Cardiac muscle cell (in vitro differentiated cells and primary cell): ENCODE measurements around the gene FGFR2. TPM values are rescaled to one million over a fixed set of nuclear protein-coding genes. Genes with fewer than 3 reads are reported as not detected.
A peak's percentile ranks its signal among the peaks of the same experiment; 100 is the strongest.

ENCODE experiments used
- DNase-seq, 2 donors: peaks; one replicate each; pipeline versions ENCODE4 v3.0.0 to v3.0.0-alpha.2; 2010 to 2017; ENCODE audit warnings: low read depth in 1 of 2, low spot score in 1 of 2
- H3K27ac ChIP-seq: fragments of 200-600 bp; sonication (generic); 2 replicates; pipeline ENCODE4 v1.5.1; 2016
- H3K27me3 ChIP-seq: fragments of 200-600 bp; sonication (generic); 2 replicates; pipeline ENCODE4 v1.6.0; 2016; ENCODE audit warnings: control low read depth
- H3K36me3 ChIP-seq: fragments of 200-600 bp; sonication (generic); 2 replicates; pipeline ENCODE4 v1.5.1; 2016; ENCODE audit warnings: control low read depth
- H3K4me1 ChIP-seq: fragments of 200-600 bp; sonication (generic); 2 replicates; pipeline ENCODE4 v1.8.1; 2017; ENCODE audit warnings: low read depth, mild to moderate bottlenecking, mixed run types
- H3K4me3 ChIP-seq: fragments of 200-600 bp; sonication (generic); 2 replicates; pipeline ENCODE4 v1.5.1; 2016; ENCODE audit warnings: mild to moderate bottlenecking
- H3K9me3 ChIP-seq: fragments of 200-600 bp; sonication (generic); 2 replicates; pipeline ENCODE4 v1.5.1; 2017; ENCODE audit warnings: low read depth, mild to moderate bottlenecking, control low read depth
- CTCF ChIP-seq: IDR thresholded peaks from 2 replicates; pipeline ENCODE4 v1.5.1; 2012; ENCODE audit warnings: low read depth, mild to moderate bottlenecking, low read length
- polyA plus RNA-seq: library from polyadenylated mRNA; unstranded; fragments of >200 nt; fragmentation: Nextera tagmentation; extraction: Ambion mirVana; gene quantifications from 2 replicates; pipeline ENCODE4 v1.2.1, GENCODE V29; 2016
- total RNA-seq: library from RNA; depleted of rRNA; stranded (reverse); fragments of >200 nt; gene quantifications from 2 replicates; pipeline ENCODE4 v1.2.3, GENCODE V29; 2016

The FGFR2 gene
- 47.1 and 50.6 TPM in 2 replicates for total RNA-seq
- polyA plus RNA-seq = 47.5 and 51.3 TPM in 2 replicates

GRCh38 chr10:121598263-121599249 lies at the start of gene FGFR2:
TSS of gene FGFR2 (minus strand) at chr10:121598444. CDS start at chr10:121593817, 4,627 bp downstream.
- Histone ChIP-seq H3K27ac (peak within 1 kb of the TSS; percentile 86), H3K4me3 (peak within 1 kb of the TSS; percentile 50), H3K27me3 (no peaks in the 10 kb centered on the region), H3K9me3 (no peaks in the 10 kb centered on the region), H3K36me3 (no peaks in the 10 kb centered on the region), H3K4me1 (peaks cover 32% of the 10 kb centered on the region)
- no peak for TF ChIP-seq CTCF
- peak; percentile 82 to 96 for DNase-seq

GRCh38 chr10:121647401-121647800 lies 49.2 kb upstream of the FGFR2 start:
- no peak for DNase-seq
- Histone ChIP-seq H3K9me3 (no peaks in the 10 kb centered on the region), H3K4me3 (no peak overlapping the region), H3K36me3 (no peaks in the 10 kb centered on the region), H3K27me3 (no peaks in the 10 kb centered on the region), H3K27ac (no peak overlapping the region), H3K4me1 (peaks cover 6% of the 10 kb centered on the region)
- TF ChIP-seq CTCF = no peak

DNA sequence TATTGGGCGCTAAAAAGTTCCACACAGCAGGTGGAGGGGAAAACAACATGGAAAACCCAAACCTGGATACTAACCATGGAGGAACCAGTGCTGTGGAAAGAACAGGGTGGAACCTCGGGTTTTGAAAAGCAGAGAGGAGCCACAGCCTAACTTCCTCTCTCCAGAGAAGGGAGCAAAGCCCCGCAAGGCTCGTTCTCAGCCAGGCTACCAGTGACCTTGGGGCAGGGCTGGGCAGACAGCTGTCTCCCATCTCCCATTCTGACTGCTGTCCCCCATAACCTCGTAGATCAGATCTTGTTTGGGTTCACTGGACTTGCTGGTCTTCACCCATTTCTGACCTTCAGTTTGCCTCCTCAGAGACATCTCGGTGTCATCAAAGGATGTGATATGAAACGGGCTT lies 47.5 kb upstream of the FGFR2 start:
- TF ChIP-seq CTCF = no peak
- Histone ChIP-seq H3K27me3 (no peaks in the 10 kb centered on the region), H3K4me3 (no peak overlapping the region), H3K36me3 (no peaks in the 10 kb centered on the region), H3K27ac (no peak overlapping the region), H3K9me3 (no peaks in the 10 kb centered on the region), H3K4me1 (peaks cover 6% of the 10 kb centered on the region)
- no peak for DNase-seq

- no peak for TF ChIP-seq CTCF
- H3K4me1 ChIP-seq = peaks cover 6% of the 10 kb centered on the region
- no peaks in the 10 kb centered on the region for H3K9me3 ChIP-seq
- no peak overlapping the region for H3K27ac ChIP-seq
- H3K27me3 ChIP-seq = no peaks in the 10 kb centered on the region
- no peaks in the 10 kb centered on the region for H3K36me3 ChIP-seq
- peak in 1 of 2 donors; percentile 38 for DNase-seq
- H3K4me3 ChIP-seq = no peak overlapping the region
Observed at GRCh38 chr10:121644501-121644900, 46.3 kb upstream of the FGFR2 start.

DNA sequence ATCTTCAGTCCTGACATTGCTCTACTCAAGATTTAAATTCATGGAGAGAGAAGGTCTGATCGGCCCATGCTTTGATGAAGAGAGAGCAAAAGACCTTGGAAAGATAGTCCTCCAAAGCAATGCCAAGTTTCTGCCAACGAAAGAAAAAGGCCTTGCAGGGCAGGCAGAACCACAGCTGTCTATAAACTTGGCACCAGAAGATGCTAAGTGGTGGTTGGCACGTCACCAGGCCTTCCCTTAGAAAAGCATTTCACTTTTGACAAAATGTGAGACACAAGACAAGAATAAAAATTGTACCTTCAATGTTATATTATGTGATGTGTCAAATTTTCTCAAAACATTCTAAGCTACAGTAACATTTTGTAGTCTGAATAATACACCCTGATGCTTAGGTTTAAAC lies 42.0 kb upstream of the FGFR2 start:
- H3K27ac ChIP-seq = no peak overlapping the region
- TF ChIP-seq CTCF = no peak
- no peak overlapping the region for H3K4me3 ChIP-seq
- no peaks in the 10 kb centered on the region for H3K36me3 ChIP-seq
- H3K27me3 ChIP-seq = no peaks in the 10 kb centered on the region
- no peaks in the 10 kb centered on the region for H3K9me3 ChIP-seq
- no peak for DNase-seq
- peaks cover 6% of the 10 kb centered on the region for H3K4me1 ChIP-seq
